HCT116 (cell line): ENCODE data around the gene RRAGB.

Source experiments
- CTCF ChIP-seq, 3 experiments: fragments of 200-600 bp in 1 of 3; sonication (generic) in 1 of 3; IDR thresholded peaks in 2 of 3; conservative IDR thresholded peaks in 1 of 3; 2 replicates each; pipeline ENCODE4 v1.5.1; 2012 to 2017; ENCODE audit warnings: low read depth in 2 of 3, low read length in 2 of 3, antibody characterized with exemption in 1 of 3, borderline replicate concordance in 1 of 3, control low read depth in 1 of 3, mild to moderate bottlenecking in 1 of 3, mixed read lengths in 1 of 3, mixed run types in 1 of 3, moderate library complexity in 1 of 3; ENCODE audit not compliant: insufficient read depth in 1 of 3
- RAD21 ChIP-seq: IDR thresholded peaks from 2 replicates; pipeline ENCODE4 v1.6.1; 2012; ENCODE audit warnings: low read depth, mild to moderate bottlenecking
- TCF7L2 ChIP-seq: IDR thresholded peaks from 2 replicates; pipeline ENCODE4 v1.7.0; 2011; ENCODE audit warnings: borderline replicate concordance, inconsistent platforms; ENCODE audit not compliant: insufficient read depth, insufficient read length; ENCODE audit errors: extremely low read depth
- TF ChIP-seq, protein P1 (sequence below): IDR thresholded peaks from 2 replicates; pipeline ENCODE4 v1.6.1; 2011; ENCODE audit warnings: mild to moderate bottlenecking, low read length, moderate library complexity; ENCODE audit not compliant: insufficient replicate concordance; ENCODE audit errors: extremely low read depth

- TF ChIP-seq CTCF (IDR thresholded peaks at IDR 0.05 in 2 of 3, conservative IDR thresholded peaks at IDR 0.05 in 1 of 3; ENCODE audit: borderline replicate concordance in 1 of 3, insufficient read depth in 1 of 3, low read depth in 2 of 3, low read length in 2 of 3) (no peak), TCF7L2 (no peak), RAD21 (no peak)
- TF ChIP-seq, protein P1, sequence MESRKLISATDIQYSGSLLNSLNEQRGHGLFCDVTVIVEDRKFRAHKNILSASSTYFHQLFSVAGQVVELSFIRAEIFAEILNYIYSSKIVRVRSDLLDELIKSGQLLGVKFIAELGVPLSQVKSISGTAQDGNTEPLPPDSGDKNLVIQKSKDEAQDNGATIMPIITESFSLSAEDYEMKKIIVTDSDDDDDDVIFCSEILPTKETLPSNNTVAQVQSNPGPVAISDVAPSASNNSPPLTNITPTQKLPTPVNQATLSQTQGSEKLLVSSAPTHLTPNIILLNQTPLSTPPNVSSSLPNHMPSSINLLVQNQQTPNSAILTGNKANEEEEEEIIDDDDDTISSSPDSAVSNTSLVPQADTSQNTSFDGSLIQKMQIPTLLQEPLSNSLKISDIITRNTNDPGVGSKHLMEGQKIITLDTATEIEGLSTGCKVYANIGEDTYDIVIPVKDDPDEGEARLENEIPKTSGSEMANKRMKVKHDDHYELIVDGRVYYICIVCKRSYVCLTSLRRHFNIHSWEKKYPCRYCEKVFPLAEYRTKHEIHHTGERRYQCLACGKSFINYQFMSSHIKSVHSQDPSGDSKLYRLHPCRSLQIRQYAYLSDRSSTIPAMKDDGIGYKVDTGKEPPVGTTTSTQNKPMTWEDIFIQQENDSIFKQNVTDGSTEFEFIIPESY = no peak
Observed at GRCh38 chrX:55713631-55714030, 3.9 kb upstream of the RRAGB start.
